Left ventricle myocardium inferior (tissue), 1 donor: ENCODE results near the gene GDPD1. TPM values are rescaled to one million over a fixed set of nuclear protein-coding genes. Genes with fewer than 3 reads are reported as not detected.

Source experiments
- DNase-seq: peaks from one replicate; pipeline ENCODE4 v3.0.0-alpha.2; 2020
- H3K27ac ChIP-seq: fragments of 200-600 bp; replicated peaks from 2 replicates; pipeline ENCODE4 v1.8.0; 2021
- H3K27me3 ChIP-seq: fragments of 200-600 bp; 2 replicates; pipeline ENCODE4 v1.8.0; 2021; ENCODE audit warnings: low read depth
- H3K36me3 ChIP-seq: fragments of 200-600 bp; 2 replicates; pipeline ENCODE4 v1.8.0; 2021
- H3K4me1 ChIP-seq: fragments of 200-600 bp; 2 replicates; pipeline ENCODE4 v1.8.0; 2021
- H3K4me3 ChIP-seq: fragments of 200-600 bp; 2 replicates; pipeline ENCODE4 v1.8.0; 2021; ENCODE audit warnings: mild to moderate bottlenecking, moderate library complexity
- H3K9me3 ChIP-seq: fragments of 200-600 bp; replicated peaks from 2 replicates; pipeline ENCODE4 v1.8.0; 2021
- CTCF ChIP-seq: fragments of 200-600 bp; IDR thresholded peaks from 2 replicates; pipeline ENCODE4 v1.8.0; 2021; ENCODE audit warnings: antibody characterized with exemption, mild to moderate bottlenecking, borderline replicate concordance
- intact Hi-C: fragments of 100-400 bp; cut with micrococcal nuclease; formaldehyde crosslinking; loops from one replicate; pipeline ENCODE4 v1.11.0; 2022
- total RNA-seq: library from RNA; stranded (reverse); fragmentation: NEBNext Ultra II Directional; extraction: Animal tissue kit (Norgen Biotek cat#: 25700); gene quantifications from one replicate; pipeline ENCODE4 v1.2.1, GENCODE V29; 2021
- donor health status: DM: no; HTN: yes; CAD: no; lungs with severe emphysema.

Gene GDPD1
- total RNA-seq, 1 donor from 2014 or later = 2.9 TPM

- H3K27ac ChIP-seq = no peak overlapping the region
- TF ChIP-seq CTCF = no peak
- no peak for DNase-seq
- H3K4me3 ChIP-seq = no peak overlapping the region
- H3K27me3 ChIP-seq = no peaks in the 10 kb centered on the region
- H3K9me3 ChIP-seq = no peaks in the 10 kb centered on the region
- H3K36me3 ChIP-seq = no peaks in the 10 kb centered on the region
- no peaks in the 10 kb centered on the region for H3K4me1 ChIP-seq
- intact Hi-C loops = no loop called here
Measured at GRCh38 chr17:59180626-59181025, 39.7 kb upstream of the GDPD1 start.

DNA sequence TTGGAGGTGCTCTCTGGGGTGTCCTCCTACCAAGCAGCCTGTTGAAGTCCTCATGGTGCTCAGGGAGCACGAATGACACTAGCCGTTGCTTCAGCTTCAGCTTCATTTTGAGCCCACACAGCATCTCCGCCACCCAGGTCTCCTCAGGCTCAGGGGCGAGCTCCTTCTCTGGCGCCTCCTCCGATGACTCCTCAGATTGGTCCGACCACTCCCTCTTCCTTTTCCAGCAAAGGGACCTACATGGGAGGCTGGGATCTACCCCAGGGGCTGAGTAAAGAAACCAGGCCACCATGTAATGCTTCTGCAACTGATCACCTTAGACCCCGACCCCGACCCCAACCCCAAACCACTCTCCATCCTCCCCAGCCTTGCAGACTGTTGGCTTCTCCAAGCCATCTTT, 38.8 kb upstream of the GDPD1 start:
- H3K4me1 ChIP-seq = no peaks in the 10 kb centered on the region
- DNase-seq = no peak
- H3K4me3 ChIP-seq = no peak overlapping the region
- no peaks in the 10 kb centered on the region for H3K9me3 ChIP-seq
- no peak for TF ChIP-seq CTCF
- H3K36me3 ChIP-seq = no peaks in the 10 kb centered on the region
- H3K27me3 ChIP-seq = no peaks in the 10 kb centered on the region
- intact Hi-C loops = no loop called here
- H3K27ac ChIP-seq = no peak overlapping the region

DNA sequence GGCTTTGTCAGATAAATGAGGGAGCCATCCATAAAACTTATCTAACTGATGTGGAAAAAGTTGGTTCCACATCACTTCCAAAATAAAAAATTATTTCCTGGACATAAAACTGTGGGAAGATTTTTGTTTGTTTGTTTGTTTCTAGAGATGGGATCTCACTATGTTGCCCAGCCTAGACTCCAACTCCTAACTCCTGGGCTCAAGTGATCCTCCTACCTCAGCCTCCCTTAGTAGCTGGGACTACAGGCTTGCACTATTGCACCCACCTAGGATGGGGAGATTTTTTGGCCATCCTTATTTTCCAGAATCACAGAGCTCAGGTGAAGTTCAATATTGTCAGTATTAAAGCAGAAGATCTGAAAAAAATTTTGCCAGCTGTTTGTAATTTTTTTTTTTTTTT, 34.3 kb upstream of the GDPD1 start:
- Histone ChIP-seq H3K27me3 (no peaks in the 10 kb centered on the region), H3K27ac (no peak overlapping the region), H3K36me3 (no peaks in the 10 kb centered on the region), H3K4me3 (no peak overlapping the region), H3K9me3 (no peaks in the 10 kb centered on the region), H3K4me1 (no peaks in the 10 kb centered on the region)
- intact Hi-C loops = no loop called here
- no peak for TF ChIP-seq CTCF
- no peak for DNase-seq

DNA sequence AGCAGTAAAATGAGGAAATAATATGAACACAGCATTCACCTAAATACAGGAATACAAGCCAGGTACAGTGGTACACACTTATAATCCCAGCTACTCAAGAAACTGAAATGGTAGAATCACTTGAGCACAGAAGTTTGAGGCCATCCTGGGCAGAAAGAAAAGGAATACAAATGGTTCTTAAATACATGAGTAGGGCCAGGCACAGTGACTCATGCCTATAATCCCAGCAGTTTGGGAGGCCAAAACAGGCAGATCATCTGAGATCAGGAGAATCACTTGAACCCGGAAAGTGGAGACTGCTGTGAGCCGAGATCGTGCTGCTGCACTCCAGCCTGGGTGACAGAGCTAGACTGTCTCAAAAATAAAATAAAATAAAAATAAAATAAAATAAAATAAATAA, 33.5 kb upstream of the GDPD1 start:
- Histone ChIP-seq H3K27me3 (no peaks in the 10 kb centered on the region), H3K4me3 (no peak overlapping the region), H3K36me3 (no peaks in the 10 kb centered on the region), H3K27ac (no peak overlapping the region), H3K4me1 (no peaks in the 10 kb centered on the region), H3K9me3 (no peaks in the 10 kb centered on the region)
- intact Hi-C loops = no loop called here
- TF ChIP-seq CTCF = no peak
- DNase-seq = no peak

DNA sequence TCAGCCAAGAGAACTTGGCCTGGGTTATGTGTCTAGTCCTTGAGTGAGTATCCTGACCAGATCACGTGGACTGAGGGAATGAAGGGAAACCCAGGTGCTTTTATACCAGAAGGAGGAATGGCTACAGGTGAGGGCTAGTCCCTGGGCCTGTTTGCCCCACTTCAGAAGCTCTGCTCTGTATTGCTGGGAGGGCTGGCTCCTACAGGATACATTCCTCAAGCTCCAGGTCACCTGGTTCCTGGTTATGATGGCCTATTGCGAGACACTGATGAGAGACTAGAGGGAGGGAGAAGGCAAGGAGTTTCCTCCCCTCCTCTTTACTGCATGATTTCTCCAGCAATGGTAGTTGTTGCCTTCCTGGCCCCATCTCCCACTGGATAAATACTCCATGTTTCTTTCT, 29.5 kb upstream of the GDPD1 start:
- Histone ChIP-seq H3K4me3 (no peak overlapping the region), H3K27me3 (no peaks in the 10 kb centered on the region), H3K4me1 (no peaks in the 10 kb centered on the region), H3K36me3 (no peaks in the 10 kb centered on the region), H3K27ac (no peak overlapping the region), H3K9me3 (no peaks in the 10 kb centered on the region)
- no peak for TF ChIP-seq CTCF
- intact Hi-C loops = no loop called here
- no peak for DNase-seq

DNA sequence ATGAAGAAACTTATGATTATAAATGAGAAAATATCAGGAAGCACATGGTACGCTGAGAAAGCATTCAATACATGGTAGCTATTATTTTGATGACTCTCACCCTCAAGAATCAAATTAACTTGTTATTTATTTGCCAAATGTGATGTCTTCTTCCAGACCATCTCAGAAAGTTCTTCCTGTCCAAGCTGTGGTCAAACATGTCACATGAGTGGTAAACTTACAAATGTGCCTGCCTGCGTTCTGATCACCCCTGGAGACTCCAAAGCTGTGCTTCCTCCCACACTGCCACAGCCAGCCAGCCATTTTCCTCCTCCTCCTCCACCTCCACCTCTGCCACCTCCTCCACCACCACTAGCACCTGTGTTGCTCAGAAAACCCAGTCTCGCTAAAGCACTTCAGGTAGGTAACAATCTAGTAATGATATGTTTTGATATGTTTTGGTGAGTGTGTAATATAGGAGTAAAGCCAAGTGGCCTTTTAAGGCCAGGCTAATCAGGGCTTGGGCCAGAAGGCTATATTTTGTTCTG, 26.9 kb upstream of the GDPD1 start:
- intact Hi-C loops = no loop called here
- Histone ChIP-seq H3K9me3 (no peaks in the 10 kb centered on the region), H3K27ac (no peak overlapping the region), H3K27me3 (no peaks in the 10 kb centered on the region), H3K4me1 (no peaks in the 10 kb centered on the region), H3K36me3 (no peaks in the 10 kb centered on the region), H3K4me3 (no peak overlapping the region)
- no peak for DNase-seq
- no peak for TF ChIP-seq CTCF
